ENCODE data around the gene G2E3. TPM values are rescaled to one million over a fixed set of nuclear protein-coding genes. Genes with fewer than 3 reads are reported as not detected.
A peak's percentile ranks its signal among the peaks of the same experiment; 100 is the strongest.

The G2E3 gene
- total RNA-seq, 2 donors from 2014 or later = 6.6 to 8.8 TPM

DNA sequence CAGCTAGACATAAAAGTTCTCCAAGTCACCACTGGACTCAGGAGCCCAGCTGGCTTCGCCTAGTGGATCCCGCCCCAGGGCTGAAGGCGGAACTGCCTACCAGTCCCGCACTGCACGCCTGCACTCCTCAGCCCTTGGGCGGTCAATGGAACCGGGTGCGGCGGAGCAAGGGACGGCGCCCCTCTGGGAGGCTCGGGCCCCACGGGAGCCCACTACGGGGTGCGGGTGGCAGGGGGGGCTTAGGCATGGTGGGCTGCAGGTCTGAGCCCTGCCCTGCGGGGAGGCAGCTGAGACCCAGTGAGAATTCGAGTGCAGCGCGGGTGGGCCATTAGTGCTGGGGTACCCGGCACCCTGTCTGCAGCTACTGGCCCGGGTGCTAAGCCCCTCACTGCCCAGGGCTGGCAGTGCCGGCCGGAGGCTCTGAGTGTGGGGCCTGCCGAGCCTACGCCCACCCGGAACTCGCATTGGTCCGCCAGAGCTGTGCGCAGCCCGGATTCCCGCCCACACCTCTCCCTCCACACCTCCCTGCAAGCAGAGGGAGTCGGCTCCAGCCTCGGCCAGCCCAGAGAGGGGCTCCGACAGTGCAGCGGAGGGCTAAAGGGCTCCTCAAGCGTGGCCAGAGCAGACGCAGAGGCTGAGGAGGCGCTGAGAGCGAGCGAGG is 11.4 kb upstream of the G2E3 start:
- Histone ChIP-seq H3K27me3 (no peaks in the 10 kb centered on the region), H3K9me3 (no peaks in the 10 kb centered on the region), H3K27ac (no peak overlapping the region), H3K4me3 (no peak overlapping the region), H3K4me1 (no peaks in the 10 kb centered on the region), H3K36me3 (replicated peaks in 1 of 2; ENCODE audit: insufficient read depth in 1 of 2, low read depth in 2 of 2) (no peaks in the 10 kb centered on the region)
- DNase-seq (no peak), ATAC-seq (no peak)
- TF ChIP-seq POLR2A (IDR thresholded peaks at IDR 0.05) = no peak
- TF ChIP-seq, protein P1, sequence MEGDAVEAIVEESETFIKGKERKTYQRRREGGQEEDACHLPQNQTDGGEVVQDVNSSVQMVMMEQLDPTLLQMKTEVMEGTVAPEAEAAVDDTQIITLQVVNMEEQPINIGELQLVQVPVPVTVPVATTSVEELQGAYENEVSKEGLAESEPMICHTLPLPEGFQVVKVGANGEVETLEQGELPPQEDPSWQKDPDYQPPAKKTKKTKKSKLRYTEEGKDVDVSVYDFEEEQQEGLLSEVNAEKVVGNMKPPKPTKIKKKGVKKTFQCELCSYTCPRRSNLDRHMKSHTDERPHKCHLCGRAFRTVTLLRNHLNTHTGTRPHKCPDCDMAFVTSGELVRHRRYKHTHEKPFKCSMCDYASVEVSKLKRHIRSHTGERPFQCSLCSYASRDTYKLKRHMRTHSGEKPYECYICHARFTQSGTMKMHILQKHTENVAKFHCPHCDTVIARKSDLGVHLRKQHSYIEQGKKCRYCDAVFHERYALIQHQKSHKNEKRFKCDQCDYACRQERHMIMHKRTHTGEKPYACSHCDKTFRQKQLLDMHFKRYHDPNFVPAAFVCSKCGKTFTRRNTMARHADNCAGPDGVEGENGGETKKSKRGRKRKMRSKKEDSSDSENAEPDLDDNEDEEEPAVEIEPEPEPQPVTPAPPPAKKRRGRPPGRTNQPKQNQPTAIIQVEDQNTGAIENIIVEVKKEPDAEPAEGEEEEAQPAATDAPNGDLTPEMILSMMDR (IDR thresholded peaks at IDR 0.05) = no peak
- intact Hi-C loops (cut with DNase I) = no loop called here
- 95 to 96% methylated on average over 28 to 30 of the region's 40 CpGs for WGBS, 2 donors

GRCh38 chr14:30550335-30550734 is 8.6 kb upstream of the G2E3 start:
- Histone ChIP-seq H3K4me1 (no peaks in the 10 kb centered on the region), H3K36me3 (replicated peaks in 1 of 2; ENCODE audit: insufficient read depth in 1 of 2, low read depth in 2 of 2) (no peaks in the 10 kb centered on the region), H3K9me3 (no peaks in the 10 kb centered on the region), H3K27me3 (no peaks in the 10 kb centered on the region), H3K27ac (no peak overlapping the region), H3K4me3 (no peak overlapping the region)
- no peak for ATAC-seq
- no peak for TF ChIP-seq POLR2A (IDR thresholded peaks at IDR 0.05)
- TF ChIP-seq, protein P1 (IDR thresholded peaks at IDR 0.05) = no peak
- intact Hi-C loops (cut with DNase I) = no loop called here
- no peak for DNase-seq

DNA sequence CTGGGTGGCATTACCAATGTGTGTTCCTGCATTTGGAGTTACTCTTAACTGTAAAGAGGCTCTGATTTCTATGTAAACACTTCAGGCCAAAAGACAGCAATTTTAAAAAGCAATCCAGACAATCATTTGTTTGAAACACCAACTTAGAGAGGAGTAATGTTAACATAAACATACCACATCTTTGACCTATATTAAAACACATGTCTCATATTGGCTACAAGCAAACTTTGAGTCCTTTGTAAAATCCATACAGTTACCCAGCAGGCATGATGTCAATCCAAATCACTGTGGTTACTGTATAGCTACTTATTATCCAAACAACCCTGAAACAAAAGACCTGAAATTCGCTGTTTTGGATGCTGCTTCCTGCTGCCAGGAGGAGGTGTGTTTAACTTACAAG is 7.5 kb upstream of the G2E3 start:
- no peak for DNase-seq

DNA sequence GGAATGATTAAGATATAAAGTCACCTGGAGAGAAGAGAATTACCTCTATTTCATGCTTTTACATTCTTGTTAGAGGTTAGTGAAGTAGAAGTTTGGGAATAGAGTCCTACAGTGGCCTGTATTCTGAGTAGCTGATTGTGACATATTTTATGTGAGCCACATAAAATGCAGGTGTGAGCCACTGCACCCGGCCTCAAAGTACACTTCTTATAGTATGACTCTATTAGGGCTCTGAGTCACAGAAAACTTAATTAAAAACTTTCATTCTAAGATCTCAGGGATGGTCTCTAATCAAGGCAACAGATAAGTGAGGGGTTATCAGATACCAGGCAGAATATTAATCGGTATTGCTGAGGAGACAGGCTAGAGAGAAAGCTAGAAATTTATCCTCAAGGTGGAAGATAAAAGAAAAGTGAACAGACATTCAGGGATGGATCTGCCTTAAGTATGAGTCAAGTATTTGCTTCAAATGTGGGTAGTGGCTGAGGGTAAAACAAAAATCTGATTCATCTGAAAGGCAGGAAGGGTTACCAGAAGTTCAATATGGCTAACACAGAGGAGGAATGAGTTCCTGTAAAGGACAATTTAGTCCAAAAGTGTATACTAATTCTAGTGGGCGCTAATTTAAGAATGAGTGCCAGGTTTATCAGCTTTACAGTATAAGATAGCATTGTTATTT is 5.5 kb upstream of the G2E3 start:
- peaks cover 4% of the 10 kb centered on the region for H3K4me1 ChIP-seq
- WGBS, 2 donors = 83 to 88% methylated on average over 3 of the region's 3 CpGs
- DNase-seq = no peak
- H3K27ac ChIP-seq = no peak overlapping the region
- TF ChIP-seq, protein P1 (IDR thresholded peaks at IDR 0.05) = no peak
- no peak for TF ChIP-seq POLR2A (IDR thresholded peaks at IDR 0.05)
- no peak overlapping the region for H3K4me3 ChIP-seq
- intact Hi-C loops (cut with DNase I) = no loop called here
- H3K9me3 ChIP-seq = no peaks in the 10 kb centered on the region
- ATAC-seq = no peak
- no peaks in the 10 kb centered on the region for H3K27me3 ChIP-seq
- H3K36me3 ChIP-seq (replicated peaks in 1 of 2; ENCODE audit: insufficient read depth in 1 of 2, low read depth in 2 of 2) = no peaks in the 10 kb centered on the region

More for the DNA sequence above, 7.5 kb upstream of the G2E3 start:
- H3K4me1 ChIP-seq = no peaks in the 10 kb centered on the region
- H3K27ac ChIP-seq = no peak overlapping the region
- no peak for ATAC-seq
- H3K9me3 ChIP-seq = no peaks in the 10 kb centered on the region
- H3K36me3 ChIP-seq (replicated peaks in 1 of 2; ENCODE audit: insufficient read depth in 1 of 2, low read depth in 2 of 2) = no peaks in the 10 kb centered on the region
- no peak overlapping the region for H3K4me3 ChIP-seq
- TF ChIP-seq POLR2A (IDR thresholded peaks at IDR 0.05) = no peak
- TF ChIP-seq, protein P1 (IDR thresholded peaks at IDR 0.05) = no peak
- WGBS, 2 donors = 53 to 71% methylated on average over 1 of the region's 1 CpG
- no peaks in the 10 kb centered on the region for H3K27me3 ChIP-seq
- intact Hi-C loops (cut with DNase I) = no loop called here

- TF ChIP-seq, protein P1 (IDR thresholded peaks at IDR 0.05) = no peak
- TF ChIP-seq POLR2A (IDR thresholded peaks at IDR 0.05) = no peak
- no peaks in the 10 kb centered on the region for H3K36me3 ChIP-seq (replicated peaks in 1 of 2; ENCODE audit: insufficient read depth in 1 of 2, low read depth in 2 of 2)
- no peaks in the 10 kb centered on the region for H3K9me3 ChIP-seq
- H3K27me3 ChIP-seq = no peaks in the 10 kb centered on the region
- H3K4me1 ChIP-seq = peaks cover 13% of the 10 kb centered on the region
- peak overlapping the region; percentile 13 to 85 (median 58) for H3K27ac ChIP-seq
- intact Hi-C loops (cut with DNase I) = no loop called here
- DNase-seq = no peak
- no peak for ATAC-seq
- 12 to 17% methylated on average over 6 of the region's 6 CpGs for WGBS, 2 donors
- H3K4me3 ChIP-seq = peak overlapping the region; percentile 54 to 63
Observed at GRCh38 chr14:30558362-30558674, 640 bp upstream of the G2E3 start.

All from body of pancreas (tissue), 4 donors.